Panc1 (cell line): ENCODE measurements around the gene IL17RB.

Experiments used
- POLR2AphosphoS5 ChIP-seq: IDR thresholded peaks from 2 replicates; pipeline ENCODE4 v1.6.1; 2012; ENCODE audit warnings: mild to moderate bottlenecking, low read depth, low read length, moderate library complexity
- SIN3A ChIP-seq: IDR thresholded peaks from 2 replicates; pipeline ENCODE4 v1.6.1; 2012; ENCODE audit warnings: low read depth, mild to moderate bottlenecking, low read length, moderate library complexity, borderline replicate concordance; ENCODE audit not compliant: insufficient read depth
- TF ChIP-seq, protein P1 (sequence below): fragments of 450-650 bp; IDR thresholded peaks from 2 replicates; pipeline ENCODE4 v1.5.1; 2017; ENCODE audit warnings: mild to moderate bottlenecking
- TF ChIP-seq, protein P2 (sequence below), 2 experiments: IDR thresholded peaks; 2 replicates each; pipeline ENCODE4 v1.6.1; 2011 to 2012; ENCODE audit warnings: low read depth in 2 of 2, control low read depth in 1 of 2, low read length in 1 of 2, mild to moderate bottlenecking in 1 of 2, moderate library complexity in 1 of 2; ENCODE audit not compliant: insufficient read depth in 1 of 2

DNA sequence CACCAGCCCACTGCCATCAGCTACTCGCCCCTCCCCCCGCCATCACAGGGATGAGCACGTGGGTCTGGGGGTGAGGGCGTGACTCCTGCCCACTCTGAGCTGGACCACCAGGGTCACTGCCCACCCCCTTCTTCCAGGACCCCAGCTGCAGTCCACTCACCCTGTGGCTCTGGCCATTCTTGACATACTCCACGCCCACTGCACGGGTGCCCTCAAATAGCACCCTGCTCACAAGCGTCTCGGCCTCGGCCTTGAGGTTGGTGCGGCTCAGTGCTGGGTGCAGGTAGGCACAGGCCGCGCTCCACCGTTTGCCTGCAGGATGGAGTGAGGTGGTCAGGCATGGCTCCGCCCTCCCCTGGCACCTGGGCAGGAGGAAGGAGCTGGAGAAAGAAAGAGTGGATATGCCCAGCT lies 24.0 kb upstream of the IL17RB start:
- TF ChIP-seq, protein P1, sequence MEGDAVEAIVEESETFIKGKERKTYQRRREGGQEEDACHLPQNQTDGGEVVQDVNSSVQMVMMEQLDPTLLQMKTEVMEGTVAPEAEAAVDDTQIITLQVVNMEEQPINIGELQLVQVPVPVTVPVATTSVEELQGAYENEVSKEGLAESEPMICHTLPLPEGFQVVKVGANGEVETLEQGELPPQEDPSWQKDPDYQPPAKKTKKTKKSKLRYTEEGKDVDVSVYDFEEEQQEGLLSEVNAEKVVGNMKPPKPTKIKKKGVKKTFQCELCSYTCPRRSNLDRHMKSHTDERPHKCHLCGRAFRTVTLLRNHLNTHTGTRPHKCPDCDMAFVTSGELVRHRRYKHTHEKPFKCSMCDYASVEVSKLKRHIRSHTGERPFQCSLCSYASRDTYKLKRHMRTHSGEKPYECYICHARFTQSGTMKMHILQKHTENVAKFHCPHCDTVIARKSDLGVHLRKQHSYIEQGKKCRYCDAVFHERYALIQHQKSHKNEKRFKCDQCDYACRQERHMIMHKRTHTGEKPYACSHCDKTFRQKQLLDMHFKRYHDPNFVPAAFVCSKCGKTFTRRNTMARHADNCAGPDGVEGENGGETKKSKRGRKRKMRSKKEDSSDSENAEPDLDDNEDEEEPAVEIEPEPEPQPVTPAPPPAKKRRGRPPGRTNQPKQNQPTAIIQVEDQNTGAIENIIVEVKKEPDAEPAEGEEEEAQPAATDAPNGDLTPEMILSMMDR, result no peak
- TF ChIP-seq SIN3A (no peak), POLR2AphosphoS5 (no peak)
- TF ChIP-seq, protein P2, sequence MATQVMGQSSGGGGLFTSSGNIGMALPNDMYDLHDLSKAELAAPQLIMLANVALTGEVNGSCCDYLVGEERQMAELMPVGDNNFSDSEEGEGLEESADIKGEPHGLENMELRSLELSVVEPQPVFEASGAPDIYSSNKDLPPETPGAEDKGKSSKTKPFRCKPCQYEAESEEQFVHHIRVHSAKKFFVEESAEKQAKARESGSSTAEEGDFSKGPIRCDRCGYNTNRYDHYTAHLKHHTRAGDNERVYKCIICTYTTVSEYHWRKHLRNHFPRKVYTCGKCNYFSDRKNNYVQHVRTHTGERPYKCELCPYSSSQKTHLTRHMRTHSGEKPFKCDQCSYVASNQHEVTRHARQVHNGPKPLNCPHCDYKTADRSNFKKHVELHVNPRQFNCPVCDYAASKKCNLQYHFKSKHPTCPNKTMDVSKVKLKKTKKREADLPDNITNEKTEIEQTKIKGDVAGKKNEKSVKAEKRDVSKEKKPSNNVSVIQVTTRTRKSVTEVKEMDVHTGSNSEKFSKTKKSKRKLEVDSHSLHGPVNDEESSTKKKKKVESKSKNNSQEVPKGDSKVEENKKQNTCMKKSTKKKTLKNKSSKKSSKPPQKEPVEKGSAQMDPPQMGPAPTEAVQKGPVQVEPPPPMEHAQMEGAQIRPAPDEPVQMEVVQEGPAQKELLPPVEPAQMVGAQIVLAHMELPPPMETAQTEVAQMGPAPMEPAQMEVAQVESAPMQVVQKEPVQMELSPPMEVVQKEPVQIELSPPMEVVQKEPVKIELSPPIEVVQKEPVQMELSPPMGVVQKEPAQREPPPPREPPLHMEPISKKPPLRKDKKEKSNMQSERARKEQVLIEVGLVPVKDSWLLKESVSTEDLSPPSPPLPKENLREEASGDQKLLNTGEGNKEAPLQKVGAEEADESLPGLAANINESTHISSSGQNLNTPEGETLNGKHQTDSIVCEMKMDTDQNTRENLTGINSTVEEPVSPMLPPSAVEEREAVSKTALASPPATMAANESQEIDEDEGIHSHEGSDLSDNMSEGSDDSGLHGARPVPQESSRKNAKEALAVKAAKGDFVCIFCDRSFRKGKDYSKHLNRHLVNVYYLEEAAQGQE (IDR thresholded peaks at IDR 0.05; ENCODE audit: insufficient read depth in 1 of 2, low read depth in 2 of 2, low read length in 1 of 2), result no peak
